Kidney tubule cell (primary cell): ENCODE measurements around the gene BEND5.
A peak's percentile ranks its signal among the peaks of the same experiment; 100 is the strongest.

Experiments used
- DNase-seq: peaks from one replicate; pipeline ENCODE4 v3.0.0-alpha.2; 2018; ENCODE audit warnings: low spot score

The BEND5 gene

GRCh38 chr1:48776393-48777218 lies at the start of gene BEND5:
Gene BEND5 (minus strand): TSS chr1:48776891. CDS start chr1:48776831, 60 bp downstream.
- DNase-seq: peak; percentile 45

GRCh38 chr1:48823168-48823567 lies 46.5 kb upstream of the BEND5 start:
- DNase-seq: peak; percentile 95

- no peak for DNase-seq
These were observed 43.8 kb upstream of the BEND5 start for GRCh38 chr1:48820491-48820890.

GRCh38 chr1:48817505-48818114 lies 40.9 kb upstream of the BEND5 start:
- DNase-seq: peak; percentile 68

- no peak for DNase-seq
These were observed 34.0 kb upstream of the BEND5 start for GRCh38 chr1:48810740-48811139.

GRCh38 chr1:48808496-48808895 lies 31.8 kb upstream of the BEND5 start:
- DNase-seq: no peak

- DNase-seq: no peak
These were observed 31.0 kb upstream of the BEND5 start for GRCh38 chr1:48807554-48808260.

GRCh38 chr1:48803474-48803873 lies 26.8 kb upstream of the BEND5 start:
- DNase-seq: no peak

- DNase-seq: peak; percentile 39
These were observed 18.1 kb upstream of the BEND5 start for GRCh38 chr1:48794816-48795215.

GRCh38 chr1:48793863-48794262 lies 17.2 kb upstream of the BEND5 start:
- DNase-seq: no peak

- no peak for DNase-seq
These were observed 16.3 kb upstream of the BEND5 start for GRCh38 chr1:48792961-48793360.

- DNase-seq: no peak
These were observed 13.7 kb upstream of the BEND5 start for GRCh38 chr1:48790397-48790796.

GRCh38 chr1:48789903-48790302 lies 13.2 kb upstream of the BEND5 start:
- DNase-seq: no peak

GRCh38 chr1:48785869-48786268 lies 9.2 kb upstream of the BEND5 start:
- no peak for DNase-seq

GRCh38 chr1:48784301-48784700 lies 7.6 kb upstream of the BEND5 start:
- no peak for DNase-seq

GRCh38 chr1:48777219-48777895 lies 666 bp upstream of the BEND5 start:
- DNase-seq: no peak

GRCh38 chr1:48775831-48776392 lies 779 bp downstream of the BEND5 start:
- DNase-seq: no peak

- no peak for DNase-seq
These were observed 3.6 kb downstream of the BEND5 start for GRCh38 chr1:48773133-48773532.

- peak; percentile 39 for DNase-seq
These were observed 4.5 kb downstream of the BEND5 start for GRCh38 chr1:48772211-48772610.

GRCh38 chr1:48771561-48771960 lies 5.1 kb downstream of the BEND5 start:
- DNase-seq: no peak

GRCh38 chr1:48767975-48768510 lies 8.6 kb downstream of the BEND5 start:
- no peak for DNase-seq

GRCh38 chr1:48765335-48765734 lies 11.4 kb downstream of the BEND5 start:
- no peak for DNase-seq
